GM19463 (cell line): ENCODE data around the gene ZDHHC11.
"Not testable (repeated sequence)": the region's sequence is repeated elsewhere in the genome, so short reads cannot be mapped to it uniquely, and the experiment has no call there.

Experiments used
- ATAC-seq: cut with Tn5 transposase; IDR thresholded peaks from one replicate; pipeline ENCODE4 v1.9.1; 2021; ENCODE audit warnings: mild to moderate bottlenecking, moderate library complexity; ENCODE audit not compliant: unreplicated experiment

The ZDHHC11 gene

DNA sequence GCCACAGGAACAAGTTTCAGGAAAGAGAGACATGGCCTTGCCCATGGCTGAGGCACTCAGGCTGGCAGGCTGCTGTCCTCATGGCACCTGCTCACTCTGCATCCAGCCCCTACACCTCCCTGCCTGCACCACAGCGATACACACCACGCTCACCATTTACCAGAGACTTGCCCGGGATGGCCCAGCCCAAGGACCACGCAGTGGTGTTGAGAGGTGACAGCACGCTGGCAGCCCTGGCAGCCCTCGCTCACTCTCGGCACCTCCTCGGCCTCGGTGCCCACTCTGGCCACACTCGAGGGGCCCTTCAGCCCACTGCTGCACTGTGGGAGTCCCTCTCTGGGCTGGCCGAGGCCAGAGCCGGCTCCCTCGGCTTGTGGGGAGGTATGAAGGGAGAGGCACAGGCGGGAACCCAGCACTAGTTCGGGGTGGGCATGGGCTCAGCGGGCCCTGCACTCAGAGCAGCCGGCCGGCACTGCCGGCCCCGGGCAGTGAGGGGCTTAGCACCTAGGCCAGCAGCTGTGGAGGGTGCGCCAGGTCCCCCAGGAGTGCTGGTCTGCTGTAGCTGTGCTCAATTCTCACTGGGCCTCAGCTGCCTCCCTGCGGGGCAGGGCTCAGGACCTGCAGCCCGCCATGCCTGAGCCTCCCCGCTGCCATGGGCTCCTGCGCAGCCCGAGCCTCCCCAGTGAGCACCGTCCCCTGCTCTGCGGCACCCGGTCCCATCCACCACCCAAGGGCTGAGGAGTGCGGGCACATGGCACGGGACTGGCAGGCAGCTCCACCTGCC lies 86.6 kb downstream of the ZDHHC11 start:
- no peak for ATAC-seq

DNA sequence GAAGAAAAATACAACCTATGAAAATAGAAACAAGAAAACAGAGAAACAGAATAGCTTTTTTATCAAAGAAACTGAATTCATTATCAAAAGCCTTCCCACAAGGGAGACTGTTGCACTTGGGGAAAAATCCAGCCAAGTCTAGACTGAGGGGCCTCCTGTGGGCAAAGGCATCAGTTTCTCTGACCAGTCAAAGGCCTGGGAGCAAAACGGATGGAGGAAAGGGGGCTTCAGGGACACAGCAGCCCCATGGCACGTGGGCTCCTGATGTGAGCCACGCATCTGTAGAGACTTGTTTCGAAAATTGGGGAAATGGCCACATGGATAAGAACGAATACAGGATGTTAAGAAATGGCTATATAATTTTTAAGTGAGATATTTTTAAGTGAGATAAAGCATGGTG lies 87.4 kb downstream of the ZDHHC11 start:
- no peak for ATAC-seq

DNA sequence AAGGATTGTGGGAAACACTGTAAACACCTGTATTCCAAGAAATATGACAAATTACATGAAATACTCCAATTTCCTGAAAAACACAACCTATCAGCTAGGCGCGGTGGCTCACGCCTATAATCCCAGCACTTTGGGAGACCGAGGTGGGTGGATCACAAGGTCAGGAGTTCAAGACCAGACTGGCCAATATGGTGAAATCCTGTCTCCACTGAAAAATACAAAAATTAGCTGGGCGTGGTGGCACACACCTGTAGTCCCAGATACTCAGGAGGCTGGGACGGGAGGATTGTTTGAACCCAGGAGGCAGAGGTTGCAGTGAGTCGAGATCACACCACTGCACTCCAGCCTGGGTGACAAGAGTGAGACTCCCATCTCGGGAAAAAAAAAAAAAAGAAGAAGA lies 87.8 kb downstream of the ZDHHC11 start:
- not testable (repeated sequence) for ATAC-seq

DNA sequence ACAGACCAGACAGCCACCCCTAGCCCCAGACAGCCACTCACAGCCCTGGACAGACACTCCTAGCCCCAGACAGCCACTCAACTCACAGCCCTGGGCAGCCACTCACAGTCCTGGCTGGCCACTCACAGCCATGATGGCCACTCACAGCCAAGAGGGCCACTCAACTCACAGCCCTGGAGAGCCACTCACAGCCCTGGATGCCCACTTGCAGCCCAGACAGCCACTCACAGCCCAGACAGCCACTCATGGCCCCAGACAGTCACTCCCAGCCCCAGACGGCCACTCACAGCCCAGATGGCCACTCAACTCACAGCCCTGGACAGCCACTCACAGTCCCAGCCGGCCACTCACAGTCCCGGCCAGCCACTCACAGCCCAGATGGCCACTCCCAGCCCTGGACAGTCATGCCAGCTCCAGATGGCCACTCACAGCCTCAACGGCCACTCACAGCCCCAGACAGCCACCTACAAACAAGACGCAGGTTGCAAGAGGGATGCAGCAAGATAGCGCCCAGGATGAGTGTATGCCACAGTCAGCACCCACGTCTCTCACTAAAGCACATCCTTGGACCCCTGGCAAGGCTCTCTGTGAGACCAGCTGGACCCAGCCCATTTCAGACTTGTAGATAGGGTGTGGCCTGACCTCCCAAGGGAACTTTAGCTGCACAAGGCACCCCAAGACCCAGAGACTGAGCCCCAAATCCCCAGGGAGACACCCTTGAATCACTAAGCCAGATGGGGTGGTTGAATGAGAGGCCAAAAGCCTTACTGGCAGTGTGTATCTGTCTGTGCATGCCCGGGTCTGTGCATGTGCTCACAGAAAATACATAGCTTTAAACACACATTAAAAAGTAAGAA lies 88.7 kb downstream of the ZDHHC11 start:
- ATAC-seq = no peak

DNA sequence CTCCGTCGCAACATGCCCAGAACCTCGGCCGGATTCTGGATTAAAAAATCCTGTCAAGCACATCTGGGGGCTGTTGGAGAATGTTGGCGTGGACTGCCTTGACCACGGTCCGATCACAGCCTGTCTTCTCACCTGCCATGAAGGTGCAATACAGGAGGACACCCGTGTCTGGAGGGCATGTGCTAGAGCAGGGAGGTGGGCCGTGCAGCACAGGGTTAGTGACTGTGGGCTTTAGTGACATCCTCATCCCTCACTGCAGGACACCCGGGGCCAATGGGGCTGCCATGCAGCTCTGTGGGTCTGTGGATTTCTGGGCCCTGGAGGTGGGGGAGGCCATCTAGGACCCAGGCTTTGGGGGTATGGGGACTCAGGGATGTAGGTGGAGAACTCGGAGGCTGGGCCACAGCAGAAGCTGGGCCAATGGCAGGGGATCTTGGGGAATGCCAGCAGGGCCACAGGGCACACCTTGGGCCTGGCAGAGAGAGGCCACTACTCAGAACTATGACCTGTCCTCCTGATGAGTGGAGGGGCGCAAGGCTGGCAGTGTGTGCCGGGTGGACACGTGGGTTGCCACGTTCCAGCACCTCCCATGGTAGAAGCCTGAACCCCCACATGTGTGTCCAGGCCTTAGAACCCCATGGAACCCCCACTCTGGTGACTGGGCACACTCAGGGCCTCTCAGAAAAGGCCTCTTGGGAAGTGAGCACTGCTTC lies 89.6 kb downstream of the ZDHHC11 start:
- no peak for ATAC-seq

DNA sequence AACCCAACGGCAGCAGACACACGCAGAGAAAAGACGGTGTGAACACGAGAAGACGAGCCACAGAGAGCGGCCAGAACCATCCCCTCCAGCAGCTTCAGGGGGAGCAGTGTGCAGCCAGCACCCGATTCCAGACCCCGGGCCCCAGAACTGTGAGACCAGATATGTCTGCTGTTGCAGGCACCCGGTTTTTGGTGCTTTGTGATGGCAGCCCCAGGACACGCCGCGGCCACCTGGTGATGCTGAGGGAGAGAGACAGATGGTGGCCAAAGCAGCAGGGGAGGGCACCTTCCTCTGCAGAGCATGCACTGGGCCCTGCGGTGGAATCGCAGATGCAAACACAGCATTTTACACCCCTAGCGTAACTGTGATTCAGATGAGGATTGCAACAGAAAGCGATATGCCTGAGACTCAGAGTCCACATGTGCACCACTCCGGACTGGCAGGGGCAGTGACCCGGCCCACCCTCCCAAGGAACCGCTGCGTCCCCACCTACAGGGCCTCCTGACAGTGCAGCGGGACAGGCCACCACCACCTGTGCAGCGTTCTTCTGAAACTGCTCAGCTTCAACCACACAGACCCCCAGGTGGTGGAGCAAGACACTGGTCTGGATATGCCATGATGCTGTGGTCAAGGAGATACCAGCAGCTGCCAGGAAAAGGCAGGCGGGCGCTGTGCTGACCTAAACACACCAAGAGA lies 90.3 kb downstream of the ZDHHC11 start:
- ATAC-seq = no peak

DNA sequence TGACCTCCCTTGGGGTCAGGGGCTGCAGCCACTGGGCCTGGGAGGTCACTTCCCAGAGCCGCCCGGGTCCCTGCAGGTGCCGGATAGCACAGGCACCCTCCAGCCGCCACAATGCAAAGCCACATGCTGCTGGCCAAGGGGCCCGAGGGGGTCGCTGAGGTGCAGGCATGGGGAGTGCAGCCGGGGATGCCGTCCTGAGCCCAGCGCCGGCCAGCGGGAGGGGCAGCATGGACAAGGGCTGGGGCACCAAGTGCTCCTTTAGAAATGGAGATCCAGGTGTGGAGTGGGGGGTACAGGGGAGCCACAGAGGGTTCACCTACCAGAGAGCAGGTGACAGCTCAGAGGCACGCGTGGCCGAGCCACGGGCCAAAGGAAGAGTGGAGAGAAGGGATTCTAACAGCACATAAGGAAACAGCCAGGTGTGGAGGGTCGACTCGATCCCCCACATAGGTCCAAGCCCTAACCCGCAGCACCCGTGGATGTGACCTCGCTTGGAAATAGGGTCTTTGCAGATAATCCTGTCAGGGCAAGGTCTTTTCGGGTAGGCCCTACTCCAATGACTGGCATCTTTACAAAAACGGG lies 90.9 kb downstream of the ZDHHC11 start:
- no peak for ATAC-seq

DNA sequence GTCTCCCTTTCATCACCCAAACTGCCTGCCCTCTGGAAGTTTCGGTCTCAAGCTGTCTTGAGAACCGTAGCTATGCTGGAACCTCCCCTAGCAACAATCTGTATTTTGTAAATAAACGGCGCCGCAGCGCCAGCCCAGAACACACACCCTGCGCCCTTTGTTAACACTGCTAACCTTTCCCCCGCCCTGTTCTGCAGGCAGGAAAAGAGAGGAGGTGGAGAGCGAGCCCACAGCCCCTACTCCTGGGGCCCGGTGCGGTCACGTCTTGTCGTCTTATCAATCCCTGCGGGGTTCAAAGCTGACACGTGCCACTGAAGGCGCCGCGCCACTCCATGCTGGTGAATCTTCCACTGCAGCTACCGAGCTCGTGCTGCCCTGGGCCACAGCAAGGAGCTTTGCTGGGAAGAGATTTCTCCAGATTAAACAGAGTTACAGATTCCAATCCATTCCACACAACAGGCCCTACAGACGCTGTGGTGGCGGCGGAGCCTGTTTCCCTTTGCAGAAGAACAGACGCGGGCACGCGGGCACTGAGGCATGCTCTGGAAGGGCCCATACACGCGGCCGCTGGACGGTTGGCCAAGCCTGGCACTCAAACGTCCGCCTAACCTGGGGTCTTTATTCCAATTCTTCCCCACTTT lies 91.6 kb downstream of the ZDHHC11 start:
- no peak for ATAC-seq

DNA sequence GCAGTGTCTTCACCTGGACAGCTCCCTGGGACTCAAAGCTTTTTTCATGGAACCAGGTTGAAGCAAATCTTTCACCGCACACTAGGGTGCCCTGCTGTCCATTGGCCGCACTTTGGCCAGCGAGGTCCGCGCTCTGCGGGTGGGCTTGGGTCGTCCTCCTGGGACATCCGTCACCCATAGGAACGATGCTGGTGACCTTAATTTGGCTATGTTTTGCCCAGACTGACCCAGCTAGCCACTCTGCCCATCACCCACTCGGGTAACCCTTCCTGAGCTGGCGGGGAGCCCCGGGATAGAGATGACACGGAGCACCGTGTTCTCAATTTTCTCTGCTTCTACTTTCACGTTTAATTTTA lies 92.1 kb downstream of the ZDHHC11 start:
- no peak for ATAC-seq

DNA sequence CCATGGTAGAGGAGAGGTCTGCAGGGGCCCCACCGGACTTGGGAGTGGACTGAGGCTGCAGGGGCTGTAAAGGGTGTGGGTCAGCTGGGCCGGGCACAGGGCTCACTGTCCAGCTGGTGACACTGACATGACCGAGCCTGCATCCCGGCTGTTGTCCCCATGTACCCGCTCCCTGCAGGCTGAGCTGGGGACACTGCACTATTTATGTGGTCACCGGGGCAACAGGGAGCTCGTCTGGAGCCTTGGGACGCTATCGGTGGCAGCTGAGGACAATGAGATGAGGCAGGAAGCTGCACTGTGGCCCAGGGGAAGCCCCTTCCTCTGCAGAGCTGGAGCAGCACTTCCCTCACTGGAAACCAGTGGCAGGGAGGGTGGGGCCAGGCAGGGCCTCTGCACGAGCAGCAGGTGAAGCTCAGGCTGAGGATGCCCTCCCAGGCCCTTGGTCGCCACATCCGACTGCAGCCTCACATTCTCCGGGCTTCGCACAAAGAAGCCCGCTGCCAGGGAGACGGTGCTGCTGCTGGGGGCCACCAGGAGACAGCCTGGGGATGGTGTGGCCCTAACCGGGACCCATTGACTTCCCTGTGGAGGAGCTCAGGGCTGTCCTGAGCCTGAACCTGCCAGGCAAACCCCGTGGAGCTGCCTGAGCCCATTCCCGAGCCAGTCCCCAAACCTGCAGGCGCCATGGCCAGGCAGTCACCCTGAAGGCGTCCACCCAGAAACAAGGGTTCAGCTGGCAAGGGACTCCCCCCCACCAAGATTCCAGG lies 92.7 kb downstream of the ZDHHC11 start:
- ATAC-seq = no peak

DNA sequence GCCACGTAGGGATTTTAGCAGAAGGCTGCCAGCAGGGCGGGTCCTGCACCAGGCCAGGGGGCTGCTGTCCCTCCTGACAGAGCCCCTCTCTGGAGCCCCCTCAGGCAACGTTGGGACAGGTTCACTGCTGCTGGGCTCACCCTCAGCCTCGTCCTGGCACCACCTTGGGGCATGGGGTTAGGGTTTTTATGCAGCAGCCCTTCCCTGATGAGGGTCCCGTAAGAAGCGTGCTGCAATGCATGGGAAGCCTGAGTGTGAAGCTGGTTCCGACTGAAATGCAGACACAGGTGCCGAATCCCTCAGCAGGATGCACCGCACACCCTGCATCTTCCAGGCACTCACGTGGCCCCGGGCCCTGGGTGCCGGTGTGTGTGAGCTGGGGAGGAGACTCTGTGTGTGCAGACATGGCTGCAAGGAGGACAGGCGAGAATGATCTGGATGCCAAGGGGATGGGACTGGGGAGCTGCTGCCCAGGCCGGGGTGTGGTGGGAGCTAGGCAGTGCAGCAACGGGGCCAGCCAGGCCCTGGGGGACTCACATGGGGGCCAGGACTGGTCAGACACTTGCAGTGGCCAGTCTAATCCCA lies 93.3 kb downstream of the ZDHHC11 start:
- ATAC-seq = no peak

DNA sequence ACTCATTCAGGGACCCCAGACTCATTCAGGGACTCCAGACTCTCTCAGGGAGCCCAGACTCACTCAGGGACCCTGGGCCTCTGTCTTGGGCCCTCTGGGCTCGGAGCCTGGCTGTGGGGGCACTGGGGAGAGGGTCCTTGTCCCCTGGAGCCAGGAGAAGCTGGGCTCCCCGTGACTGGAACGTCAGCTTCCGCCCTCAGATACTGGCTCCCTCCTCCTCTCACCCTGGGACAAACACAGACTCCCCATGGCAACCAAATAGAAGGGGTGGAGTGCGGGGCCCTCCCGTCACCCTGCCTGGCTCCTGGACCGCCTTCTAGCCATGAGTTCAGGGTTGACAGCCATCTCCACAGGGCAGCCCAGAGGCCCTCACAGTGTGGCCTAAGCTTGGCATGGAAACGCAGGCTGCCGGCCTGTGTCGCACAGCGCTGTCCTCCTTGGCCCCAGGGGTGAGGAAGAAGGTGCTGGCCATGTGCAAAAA lies 93.9 kb downstream of the ZDHHC11 start:
- no peak for ATAC-seq

DNA sequence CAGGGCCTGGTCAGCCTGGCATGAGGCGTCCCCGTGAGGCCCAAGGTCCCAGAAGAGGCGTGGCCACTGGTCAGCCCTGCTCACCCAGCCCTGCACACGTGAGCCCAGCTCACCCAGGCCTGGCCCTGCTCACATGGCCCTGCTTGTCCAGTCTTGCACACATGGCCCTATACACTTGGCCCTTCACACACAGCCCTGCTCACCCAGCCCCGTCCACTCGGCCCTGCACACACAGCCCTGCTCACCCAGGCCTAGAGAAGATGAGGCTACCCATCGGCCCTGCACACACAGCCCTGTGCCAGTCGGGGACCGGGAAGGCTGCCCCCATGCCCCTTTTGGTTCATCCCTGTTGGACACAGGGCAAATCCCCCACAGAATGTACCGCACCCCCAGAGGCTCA lies 94.6 kb downstream of the ZDHHC11 start:
- no peak for ATAC-seq

DNA sequence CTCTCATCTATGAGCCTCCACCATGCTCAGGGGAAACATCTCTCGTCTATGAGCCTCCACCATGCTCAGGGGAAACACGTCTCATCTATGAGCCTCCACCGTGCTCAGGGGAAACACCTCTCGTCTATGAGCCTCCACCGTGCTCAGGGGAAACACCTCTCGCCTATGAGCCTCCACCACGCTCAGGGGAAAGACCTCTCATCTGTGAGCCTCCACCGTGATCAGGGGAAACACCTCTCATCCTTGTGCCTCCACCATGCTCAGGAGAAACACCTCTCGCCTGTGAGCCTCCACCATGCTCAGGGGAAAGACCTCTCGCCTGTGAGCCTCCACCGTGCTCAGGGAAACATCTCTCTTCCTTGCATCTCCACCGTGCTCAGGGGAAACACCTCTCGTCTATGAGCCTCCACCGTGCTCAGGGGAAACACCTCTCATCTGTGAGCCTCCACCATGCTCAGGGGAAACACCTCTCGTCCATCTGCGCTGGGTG lies 96.6 kb downstream of the ZDHHC11 start:
- not testable (repeated sequence) for ATAC-seq

DNA sequence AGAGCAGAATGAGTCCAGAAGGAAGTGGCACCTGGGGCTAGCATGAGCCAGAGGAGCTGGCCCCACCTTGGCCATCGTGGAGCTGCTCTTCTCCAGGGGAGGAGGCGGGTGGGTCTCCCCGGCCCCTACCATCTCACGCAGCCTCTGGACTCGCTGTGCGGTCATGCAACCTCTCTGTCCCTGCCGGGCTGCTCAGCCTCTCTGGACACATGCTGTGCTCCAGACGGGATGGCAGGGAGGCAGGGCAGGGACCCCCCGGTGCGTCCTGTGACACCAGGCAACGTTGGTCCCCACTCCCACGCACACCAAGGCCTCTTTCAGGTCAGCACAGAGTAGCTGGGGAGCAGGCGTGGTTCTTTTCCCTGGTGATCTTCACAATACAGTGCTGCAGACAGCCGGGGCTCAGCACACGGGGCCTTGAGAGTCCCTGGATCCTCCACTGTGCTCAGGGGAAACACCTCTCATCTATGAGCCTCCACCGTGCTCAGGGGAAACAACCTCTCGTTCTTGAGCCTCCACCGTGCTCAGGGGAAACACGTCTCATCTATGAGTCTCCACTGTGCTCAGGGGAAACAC lies 97.1 kb downstream of the ZDHHC11 start:
- ATAC-seq = not testable (repeated sequence)

DNA sequence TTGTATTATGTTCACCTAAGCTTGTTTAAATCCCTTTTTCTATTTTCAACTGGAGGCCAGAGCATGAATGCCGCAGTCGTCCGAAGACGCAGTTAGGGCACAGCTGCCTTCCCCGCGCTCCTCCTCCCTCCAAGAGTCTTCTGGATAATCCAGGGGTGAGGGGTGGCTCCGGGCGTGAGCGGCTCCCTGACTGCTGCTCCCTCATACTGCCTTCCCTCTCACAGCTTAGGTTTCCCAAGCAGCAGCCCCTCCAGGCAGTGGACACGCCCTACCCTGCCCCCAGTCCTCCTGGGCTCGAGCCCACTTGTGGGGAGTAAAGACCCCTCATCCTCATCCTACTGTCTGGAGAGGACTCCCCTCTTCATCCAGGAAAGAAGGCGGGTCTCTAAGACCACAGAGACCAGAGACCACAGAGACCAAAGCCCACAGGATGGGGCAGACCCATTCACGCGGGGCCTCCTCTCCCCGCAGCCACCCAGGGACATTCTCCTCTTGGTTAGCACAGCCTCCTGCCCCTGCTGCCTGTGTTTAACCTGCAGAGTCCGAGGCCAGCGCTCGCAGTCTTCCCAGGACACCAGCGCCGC lies 98.2 kb downstream of the ZDHHC11 start:
- not testable (repeated sequence) for ATAC-seq

DNA sequence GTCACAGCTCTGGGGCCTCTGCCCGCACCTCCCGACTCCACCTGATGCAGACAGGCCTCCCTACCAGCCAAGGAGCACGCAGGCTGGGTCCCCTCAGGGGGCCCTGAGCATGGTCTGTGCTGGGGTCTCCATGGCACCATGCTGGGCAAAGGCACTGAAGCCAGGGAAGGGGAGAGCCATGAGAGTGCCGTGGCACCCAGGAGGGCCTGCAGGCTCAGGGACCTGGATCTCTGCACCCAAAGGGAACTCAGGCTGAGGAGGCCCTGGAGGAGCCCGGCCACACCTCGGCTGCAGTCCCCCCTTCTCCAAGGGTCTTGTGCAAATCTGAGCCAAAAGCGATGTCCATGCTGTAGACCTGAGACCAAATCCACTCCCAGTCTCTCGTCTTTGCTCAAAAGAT lies 98.8 kb downstream of the ZDHHC11 start:
- ATAC-seq = not testable (repeated sequence)

DNA sequence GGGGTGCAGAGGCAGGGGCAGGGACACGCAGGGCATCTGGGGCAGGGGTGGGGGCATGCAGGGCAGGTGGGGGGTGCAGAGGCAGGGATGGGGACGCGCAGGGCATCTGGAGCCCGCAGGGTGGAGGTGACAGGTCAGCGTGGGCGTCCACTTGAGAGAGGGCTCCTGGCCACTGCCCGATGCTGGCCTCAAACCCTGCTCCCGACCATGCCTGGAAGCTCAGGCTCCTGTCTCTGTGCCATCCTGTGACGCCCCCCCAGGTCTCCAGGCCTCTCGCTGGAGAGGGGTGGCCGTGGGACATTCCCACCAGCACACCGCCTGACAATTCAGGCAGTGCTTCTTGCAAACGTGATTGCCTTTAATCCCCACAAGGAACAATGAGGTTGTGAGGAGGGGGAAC lies 99.3 kb downstream of the ZDHHC11 start:
- no peak for ATAC-seq
